Measurements from ENCODE around the gene AAMDC. TPM values are rescaled to one million over a fixed set of nuclear protein-coding genes. Genes with fewer than 3 reads are reported as not detected.

Gene AAMDC
- polyA plus RNA-seq, 1 donor from 2014 or later = 9.7 TPM

- Histone ChIP-seq H3K9ac (ENCODE audit: low read length) (no peak overlapping the region), H3F3A (ENCODE audit: insufficient read depth, low read length, poor library complexity, severe bottlenecking) (no peaks in the 10 kb centered on the region), H3K79me2 (replicated peaks; ENCODE audit: insufficient read depth, low read length) (peaks cover 95% of the 10 kb centered on the region), H3K9me3 (ENCODE audit: low read length) (no peaks in the 10 kb centered on the region), H2AFZ (ENCODE audit: low read depth, low read length) (no peak overlapping the region), H3K4me2 (ENCODE audit: low read length) (no peak overlapping the region), H3K36me3 (ENCODE audit: insufficient read depth, low read length) (no peaks in the 10 kb centered on the region), H3K27ac (ENCODE audit: low read length) (no peak overlapping the region), H3K9me2 (ENCODE audit: insufficient read depth, low read length) (no peaks in the 10 kb centered on the region), H4K20me1 (ENCODE audit: insufficient read depth) (no peaks in the 10 kb centered on the region), H3K27me3 (ENCODE audit: insufficient read depth, low read depth, low read length) (no peaks in the 10 kb centered on the region), H3K4me3 (ENCODE audit: low read length) (no peak overlapping the region)
- TF ChIP-seq POLR2AphosphoS5 (IDR thresholded peaks at IDR 0.05) (no peak), MXI1 (conservative IDR thresholded peaks at IDR 0.05; ENCODE audit: poor library complexity, severe bottlenecking) (no peak), EZH2 (IDR thresholded peaks at IDR 0.05; ENCODE audit: borderline replicate concordance, insufficient read depth, low read length, poor library complexity, severe bottlenecking) (no peak), RAD21 (conservative IDR thresholded peaks at IDR 0.05) (no peak), EP300 (conservative IDR thresholded peaks at IDR 0.05; ENCODE audit: poor library complexity, severe bottlenecking) (no peak), SMC3 (conservative IDR thresholded peaks at IDR 0.05; ENCODE audit: poor library complexity) (no peak), TAF1 (IDR thresholded peaks at IDR 0.05; ENCODE audit: low read depth) (no peak)
- TF ChIP-seq, protein P1, sequence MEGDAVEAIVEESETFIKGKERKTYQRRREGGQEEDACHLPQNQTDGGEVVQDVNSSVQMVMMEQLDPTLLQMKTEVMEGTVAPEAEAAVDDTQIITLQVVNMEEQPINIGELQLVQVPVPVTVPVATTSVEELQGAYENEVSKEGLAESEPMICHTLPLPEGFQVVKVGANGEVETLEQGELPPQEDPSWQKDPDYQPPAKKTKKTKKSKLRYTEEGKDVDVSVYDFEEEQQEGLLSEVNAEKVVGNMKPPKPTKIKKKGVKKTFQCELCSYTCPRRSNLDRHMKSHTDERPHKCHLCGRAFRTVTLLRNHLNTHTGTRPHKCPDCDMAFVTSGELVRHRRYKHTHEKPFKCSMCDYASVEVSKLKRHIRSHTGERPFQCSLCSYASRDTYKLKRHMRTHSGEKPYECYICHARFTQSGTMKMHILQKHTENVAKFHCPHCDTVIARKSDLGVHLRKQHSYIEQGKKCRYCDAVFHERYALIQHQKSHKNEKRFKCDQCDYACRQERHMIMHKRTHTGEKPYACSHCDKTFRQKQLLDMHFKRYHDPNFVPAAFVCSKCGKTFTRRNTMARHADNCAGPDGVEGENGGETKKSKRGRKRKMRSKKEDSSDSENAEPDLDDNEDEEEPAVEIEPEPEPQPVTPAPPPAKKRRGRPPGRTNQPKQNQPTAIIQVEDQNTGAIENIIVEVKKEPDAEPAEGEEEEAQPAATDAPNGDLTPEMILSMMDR (IDR thresholded peaks at IDR 0.05; ENCODE audit: poor library complexity, severe bottlenecking) = no peak
- TF ChIP-seq, protein P2, sequence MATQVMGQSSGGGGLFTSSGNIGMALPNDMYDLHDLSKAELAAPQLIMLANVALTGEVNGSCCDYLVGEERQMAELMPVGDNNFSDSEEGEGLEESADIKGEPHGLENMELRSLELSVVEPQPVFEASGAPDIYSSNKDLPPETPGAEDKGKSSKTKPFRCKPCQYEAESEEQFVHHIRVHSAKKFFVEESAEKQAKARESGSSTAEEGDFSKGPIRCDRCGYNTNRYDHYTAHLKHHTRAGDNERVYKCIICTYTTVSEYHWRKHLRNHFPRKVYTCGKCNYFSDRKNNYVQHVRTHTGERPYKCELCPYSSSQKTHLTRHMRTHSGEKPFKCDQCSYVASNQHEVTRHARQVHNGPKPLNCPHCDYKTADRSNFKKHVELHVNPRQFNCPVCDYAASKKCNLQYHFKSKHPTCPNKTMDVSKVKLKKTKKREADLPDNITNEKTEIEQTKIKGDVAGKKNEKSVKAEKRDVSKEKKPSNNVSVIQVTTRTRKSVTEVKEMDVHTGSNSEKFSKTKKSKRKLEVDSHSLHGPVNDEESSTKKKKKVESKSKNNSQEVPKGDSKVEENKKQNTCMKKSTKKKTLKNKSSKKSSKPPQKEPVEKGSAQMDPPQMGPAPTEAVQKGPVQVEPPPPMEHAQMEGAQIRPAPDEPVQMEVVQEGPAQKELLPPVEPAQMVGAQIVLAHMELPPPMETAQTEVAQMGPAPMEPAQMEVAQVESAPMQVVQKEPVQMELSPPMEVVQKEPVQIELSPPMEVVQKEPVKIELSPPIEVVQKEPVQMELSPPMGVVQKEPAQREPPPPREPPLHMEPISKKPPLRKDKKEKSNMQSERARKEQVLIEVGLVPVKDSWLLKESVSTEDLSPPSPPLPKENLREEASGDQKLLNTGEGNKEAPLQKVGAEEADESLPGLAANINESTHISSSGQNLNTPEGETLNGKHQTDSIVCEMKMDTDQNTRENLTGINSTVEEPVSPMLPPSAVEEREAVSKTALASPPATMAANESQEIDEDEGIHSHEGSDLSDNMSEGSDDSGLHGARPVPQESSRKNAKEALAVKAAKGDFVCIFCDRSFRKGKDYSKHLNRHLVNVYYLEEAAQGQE (IDR thresholded peaks at IDR 0.05; ENCODE audit: borderline replicate concordance) = no peak
Measured at GRCh38 chr11:77806415-77806814, 14.5 kb upstream of the AAMDC start.

- H2AFZ ChIP-seq (ENCODE audit: low read depth, low read length) = no peak overlapping the region
- H3K4me2 ChIP-seq (ENCODE audit: low read length) = no peak overlapping the region
- H3K79me2 ChIP-seq (replicated peaks; ENCODE audit: insufficient read depth, low read length) = peaks cover 93% of the 10 kb centered on the region
- H3K9me3 ChIP-seq (ENCODE audit: low read length) = no peaks in the 10 kb centered on the region
- H3K27me3 ChIP-seq (ENCODE audit: insufficient read depth, low read depth, low read length) = no peaks in the 10 kb centered on the region
- H3K27ac ChIP-seq (ENCODE audit: low read length) = no peak overlapping the region
- H3K36me3 ChIP-seq (ENCODE audit: insufficient read depth, low read length) = no peaks in the 10 kb centered on the region
- H3K4me3 ChIP-seq (ENCODE audit: low read length) = no peak overlapping the region
- no peaks in the 10 kb centered on the region for H3F3A ChIP-seq (ENCODE audit: insufficient read depth, low read length, poor library complexity, severe bottlenecking)
- TF ChIP-seq EP300 (conservative IDR thresholded peaks at IDR 0.05; ENCODE audit: poor library complexity, severe bottlenecking) (no peak), MXI1 (conservative IDR thresholded peaks at IDR 0.05; ENCODE audit: poor library complexity, severe bottlenecking) (no peak), SMC3 (conservative IDR thresholded peaks at IDR 0.05; ENCODE audit: poor library complexity) (no peak), RAD21 (conservative IDR thresholded peaks at IDR 0.05) (no peak), POLR2AphosphoS5 (IDR thresholded peaks at IDR 0.05) (no peak), TAF1 (IDR thresholded peaks at IDR 0.05; ENCODE audit: low read depth) (no peak), EZH2 (IDR thresholded peaks at IDR 0.05; ENCODE audit: borderline replicate concordance, insufficient read depth, low read length, poor library complexity, severe bottlenecking) (no peak)
- TF ChIP-seq, protein P2 (IDR thresholded peaks at IDR 0.05; ENCODE audit: borderline replicate concordance) = no peak
- TF ChIP-seq, protein P1 (IDR thresholded peaks at IDR 0.05; ENCODE audit: poor library complexity, severe bottlenecking) = no peak
- H4K20me1 ChIP-seq (ENCODE audit: insufficient read depth) = no peaks in the 10 kb centered on the region
- H3K9ac ChIP-seq (ENCODE audit: low read length) = no peak overlapping the region
- H3K9me2 ChIP-seq (ENCODE audit: insufficient read depth, low read length) = no peaks in the 10 kb centered on the region
Measured at GRCh38 chr11:77806993-77807392, 14.0 kb upstream of the AAMDC start.

Data from neural cell (in vitro differentiated cells).